GM12878 (cell line): ENCODE results near the gene ACTA2. TPM values are rescaled to one million over a fixed set of nuclear protein-coding genes. Genes with fewer than 3 reads are reported as not detected.

ENCODE experiments used
- CBFB ChIP-seq: IDR thresholded peaks from 2 replicates; pipeline ENCODE4 v1.6.1; 2016; ENCODE audit warnings: antibody characterized with exemption, low read depth
- ETV6 ChIP-seq, 2 experiments: fragments of 450-650 bp in 1 of 2; IDR thresholded peaks in 1 of 2; conservative IDR thresholded peaks in 1 of 2; 2 replicates each; pipeline ENCODE4 v1.6.1; 2014; ENCODE audit warnings: antibody characterized with exemption in 1 of 2, borderline replicate concordance in 1 of 2, low read depth in 1 of 2, mild to moderate bottlenecking in 1 of 2, moderate library complexity in 1 of 2
- FOXM1 ChIP-seq: IDR thresholded peaks from 2 replicates; pipeline ENCODE4 v1.6.1; 2012; ENCODE audit warnings: low read depth, mild to moderate bottlenecking, inconsistent platforms, low read length, moderate library complexity
- HDAC2 ChIP-seq: fragments of 200-600 bp; sonication (generic); IDR thresholded peaks from 2 replicates; pipeline ENCODE4 v1.6.1; 2017
- MEF2B ChIP-seq: fragments of 450-650 bp; IDR thresholded peaks from 2 replicates; pipeline ENCODE4 v1.6.1; 2018; ENCODE audit warnings: mild to moderate bottlenecking, moderate library complexity; ENCODE audit not compliant: partially characterized antibody, poor library complexity, severe bottlenecking
- PAX5 ChIP-seq: IDR thresholded peaks from 2 replicates; pipeline ENCODE4 v1.6.1; 2011; ENCODE audit warnings: low read depth, low read length, borderline replicate concordance
- PRDM15 ChIP-seq: fragments of 450-650 bp; formaldehyde crosslinking; IDR thresholded peaks from 2 replicates; pipeline ENCODE4 v1.4.0; 2020; ENCODE audit warnings: mild to moderate bottlenecking, moderate library complexity
- RELA ChIP-seq: fragments of 450-650 bp; IDR thresholded peaks from 2 replicates; pipeline ENCODE4 v1.8.0; 2014; ENCODE audit warnings: borderline replicate concordance; ENCODE audit not compliant: partially characterized antibody
- TBL1XR1 ChIP-seq: IDR thresholded peaks from 2 replicates; pipeline ENCODE4 v1.6.1; 2012; ENCODE audit warnings: low read depth, low read length, improper control_type of control experiment
- polyA plus RNA-seq, 11 experiments: library from polyadenylated mRNA; depleted of rRNA in 4 of 11; unstranded in 6 of 11; stranded (reverse) in 5 of 11; fragments of >200 nt; fragmentation: Nextera tagmentation in 4 of 11; fragmentation: Illumina TruSeq in 1 of 11; extraction: Ambion mirVana in 4 of 11; extraction: Trizol in 1 of 11; gene quantifications; 1 replicate in 1 of 11; 2 replicates in 10 of 11; pipeline versions ENCODE4 v1.2.1 to v1.2.3, GENCODE V29; 2011 to 2016; ENCODE audit warnings: inconsistent platforms in 2 of 11, missing spikeins in 2 of 11, low read depth in 1 of 11
- small RNA-seq: library from RNA; depleted of rRNA; stranded (forward); fragments of <200 nt; gene quantifications from one replicate; pipeline ENCODE3, GENCODE V24; 2014
- total RNA-seq, 4 experiments: library from RNA; depleted of rRNA in 3 of 4; stranded (reverse); fragments of >200 nt in 3 of 4; fragmentation: Illumina TruSeq in 1 of 4; extraction: Trizol in 1 of 4; gene quantifications; 2 replicates each; pipeline versions ENCODE4 v1.2.1 to v1.2.3, GENCODE V29; 2013 to 2021

The ACTA2 gene
- total and polyA plus RNA-seq, 10 of the 15 experiments (the other 5 are each of a cell fraction or from before 2014, with no cell fraction given), result 7.4 to 78.2 (median 32.4) TPM

GRCh38 chr10:88886557-88886956 lies 66.0 kb downstream of the ACTA2 start (continued):
- TF ChIP-seq FOXM1, result peak; percentile 70; the same call in 1 of the 2 replicates
- TF ChIP-seq TBL1XR1, result no peak
- no peak for TF ChIP-seq ETV6 (conservative IDR thresholded peaks at IDR 0.05 in 1 of 2, IDR thresholded peaks at IDR 0.05 in 1 of 2; ENCODE audit: borderline replicate concordance in 1 of 2, low read depth in 1 of 2)
- no peak for TF ChIP-seq RELA
- peak; percentile 66 for TF ChIP-seq MEF2B
- TF ChIP-seq PRDM15 (CRISPR knock-in tag), result no peak
- no peak for TF ChIP-seq HDAC2
- no peak for TF ChIP-seq CBFB
- no peak for TF ChIP-seq PAX5

Small RNAs within 50 kb of the gene (small RNA-seq; reads per million reads assigned to genes)
- gene RF02116, result not detected

Other genes with a start within 250 kb of the ACTA2 start
- not detected in 2 replicates for gene LIPK, start 246.5 kb downstream of the ACTA2 start, total RNA-seq (2014; rRNA removed)
- gene LIPK, start 246.5 kb downstream of the ACTA2 start, total RNA-seq (2014; rRNA removed; fragmentation: Illumina TruSeq; extraction: Trizol), result not detected in 2 replicates
- gene LIPK, start 246.5 kb downstream of the ACTA2 start, total RNA-seq (2021), result not detected in 2 replicates
- gene LIPK, start 246.5 kb downstream of the ACTA2 start, polyA plus RNA-seq (2011; rRNA removed), result not detected in 2 replicates
- not detected in 2 replicates for gene LIPK, start 246.5 kb downstream of the ACTA2 start, polyA plus RNA-seq (2014; fragmentation: Illumina TruSeq; extraction: Trizol)
- not detected for gene LIPK, start 246.5 kb downstream of the ACTA2 start, polyA plus RNA-seq (2014; fragmentation: Nextera tagmentation; extraction: Ambion mirVana)
- gene LIPK, start 246.5 kb downstream of the ACTA2 start, polyA plus RNA-seq (2014; rRNA removed), result not detected in 2 replicates
- not detected for gene LIPK, start 246.5 kb downstream of the ACTA2 start, polyA plus RNA-seq (2016; fragmentation: Nextera tagmentation; extraction: Ambion mirVana)
- gene LIPN, start 192.8 kb downstream of the ACTA2 start, total RNA-seq (2014; rRNA removed), result 0.23 and 0.44 TPM in 2 replicates
- gene LIPN, start 192.8 kb downstream of the ACTA2 start, total RNA-seq (2014; rRNA removed; fragmentation: Illumina TruSeq; extraction: Trizol), result not detected in 2 replicates
- not detected in 2 replicates for gene LIPN, start 192.8 kb downstream of the ACTA2 start, total RNA-seq (2021)
- not detected in 2 replicates for gene LIPN, start 192.8 kb downstream of the ACTA2 start, polyA plus RNA-seq (2011; rRNA removed)
- gene LIPN, start 192.8 kb downstream of the ACTA2 start, polyA plus RNA-seq (2014; fragmentation: Illumina TruSeq; extraction: Trizol), result not detected in 2 replicates
- gene LIPN, start 192.8 kb downstream of the ACTA2 start, polyA plus RNA-seq (2014; fragmentation: Nextera tagmentation; extraction: Ambion mirVana), result not detected
- gene LIPN, start 192.8 kb downstream of the ACTA2 start, polyA plus RNA-seq (2014; rRNA removed), result 0.06 TPM in 1 of 2 replicates, not detected in the other
- not detected for gene LIPN, start 192.8 kb downstream of the ACTA2 start, polyA plus RNA-seq (2016; fragmentation: Nextera tagmentation; extraction: Ambion mirVana)
- gene LIPM, start 150.0 kb downstream of the ACTA2 start, total RNA-seq (2014; rRNA removed), result not detected in 2 replicates
- not detected in 2 replicates for gene LIPM, start 150.0 kb downstream of the ACTA2 start, total RNA-seq (2014; rRNA removed; fragmentation: Illumina TruSeq; extraction: Trizol)
- not detected in 2 replicates for gene LIPM, start 150.0 kb downstream of the ACTA2 start, total RNA-seq (2021)
- gene LIPM, start 150.0 kb downstream of the ACTA2 start, polyA plus RNA-seq (2011; rRNA removed), result not detected in 2 replicates
- not detected in 2 replicates for gene LIPM, start 150.0 kb downstream of the ACTA2 start, polyA plus RNA-seq (2014; fragmentation: Illumina TruSeq; extraction: Trizol)
- gene LIPM, start 150.0 kb downstream of the ACTA2 start, polyA plus RNA-seq (2014; fragmentation: Nextera tagmentation; extraction: Ambion mirVana), result not detected
- not detected in 2 replicates for gene LIPM, start 150.0 kb downstream of the ACTA2 start, polyA plus RNA-seq (2014; rRNA removed)
- not detected for gene LIPM, start 150.0 kb downstream of the ACTA2 start, polyA plus RNA-seq (2016; fragmentation: Nextera tagmentation; extraction: Ambion mirVana)
- 0.54 and 0.62 TPM in 2 replicates for gene ANKRD22, start 100.9 kb downstream of the ACTA2 start, total RNA-seq (2014; rRNA removed)
- 0.51 and 0.98 TPM in 2 replicates for gene ANKRD22, start 100.9 kb downstream of the ACTA2 start, total RNA-seq (2014; rRNA removed; fragmentation: Illumina TruSeq; extraction: Trizol)
- gene ANKRD22, start 100.9 kb downstream of the ACTA2 start, total RNA-seq (2021), result 0.48 and 0.56 TPM in 2 replicates
- gene ANKRD22, start 100.9 kb downstream of the ACTA2 start, polyA plus RNA-seq (2011; rRNA removed), result 0.52 and 0.59 TPM in 2 replicates
- 0.95 and 1.1 TPM in 2 replicates for gene ANKRD22, start 100.9 kb downstream of the ACTA2 start, polyA plus RNA-seq (2014; fragmentation: Illumina TruSeq; extraction: Trizol)
- 1 to 10 TPM in 1 of 2 experiments, under 1 TPM in 1; 0.92 to 1.3 TPM for gene ANKRD22, start 100.9 kb downstream of the ACTA2 start, polyA plus RNA-seq (2014; fragmentation: Nextera tagmentation; extraction: Ambion mirVana)
- 0.59 and 0.96 TPM in 2 replicates for gene ANKRD22, start 100.9 kb downstream of the ACTA2 start, polyA plus RNA-seq (2014; rRNA removed)
- gene ANKRD22, start 100.9 kb downstream of the ACTA2 start, polyA plus RNA-seq (2016; fragmentation: Nextera tagmentation; extraction: Ambion mirVana), result under 1 TPM; 0.30 to 0.79 TPM
- 44.1 and 48.9 TPM in 2 replicates for gene STAMBPL1, start 72.5 kb downstream of the ACTA2 start, total RNA-seq (2014; rRNA removed)
- gene STAMBPL1, start 72.5 kb downstream of the ACTA2 start, total RNA-seq (2014; rRNA removed; fragmentation: Illumina TruSeq; extraction: Trizol), result 28.8 and 29.0 TPM in 2 replicates
- gene STAMBPL1, start 72.5 kb downstream of the ACTA2 start, total RNA-seq (2021), result 24.8 and 26.3 TPM in 2 replicates
- 42.1 and 55.8 TPM in 2 replicates for gene STAMBPL1, start 72.5 kb downstream of the ACTA2 start, polyA plus RNA-seq (2011; rRNA removed)
- gene STAMBPL1, start 72.5 kb downstream of the ACTA2 start, polyA plus RNA-seq (2014; fragmentation: Illumina TruSeq; extraction: Trizol), result 24.5 and 29.6 TPM in 2 replicates
- 10 to 100 TPM in 1 of 2 experiments, 1 to 10 TPM in 1; 7.5 to 13.0 TPM for gene STAMBPL1, start 72.5 kb downstream of the ACTA2 start, polyA plus RNA-seq (2014; fragmentation: Nextera tagmentation; extraction: Ambion mirVana)
- 21.2 and 29.6 TPM in 2 replicates for gene STAMBPL1, start 72.5 kb downstream of the ACTA2 start, polyA plus RNA-seq (2014; rRNA removed)
- gene STAMBPL1, start 72.5 kb downstream of the ACTA2 start, polyA plus RNA-seq (2016; fragmentation: Nextera tagmentation; extraction: Ambion mirVana), result 10 to 100 TPM; 21.0 to 21.5 TPM
- 70.0 and 85.3 TPM in 2 replicates for gene FAS, start 38.0 kb upstream of the ACTA2 start, total RNA-seq (2014; rRNA removed)
- gene FAS, start 38.0 kb upstream of the ACTA2 start, total RNA-seq (2014; rRNA removed; fragmentation: Illumina TruSeq; extraction: Trizol), result 78.2 and 82.0 TPM in 2 replicates
- 61.1 and 62.9 TPM in 2 replicates for gene FAS, start 38.0 kb upstream of the ACTA2 start, total RNA-seq (2021)
- 147 and 217 TPM in 2 replicates for gene FAS, start 38.0 kb upstream of the ACTA2 start, polyA plus RNA-seq (2011; rRNA removed)
- gene FAS, start 38.0 kb upstream of the ACTA2 start, polyA plus RNA-seq (2014; fragmentation: Illumina TruSeq; extraction: Trizol), result 89.8 and 117 TPM in 2 replicates
- gene FAS, start 38.0 kb upstream of the ACTA2 start, polyA plus RNA-seq (2014; fragmentation: Nextera tagmentation; extraction: Ambion mirVana), result 10 to 100 TPM; 50.1 to 54.9 TPM
- 46.4 and 55.8 TPM in 2 replicates for gene FAS, start 38.0 kb upstream of the ACTA2 start, polyA plus RNA-seq (2014; rRNA removed)
- 10 to 100 TPM; 69.9 to 73.7 TPM for gene FAS, start 38.0 kb upstream of the ACTA2 start, polyA plus RNA-seq (2016; fragmentation: Nextera tagmentation; extraction: Ambion mirVana)